Skeletal muscle tissue (tissue), 4 donors: ENCODE measurements around the gene NBPF6. TPM values are rescaled to one million over a fixed set of nuclear protein-coding genes. Genes with fewer than 3 reads are reported as not detected.
"Not testable (repeated sequence)": the region's sequence is repeated elsewhere in the genome, so short reads cannot be mapped to it uniquely, and the experiment has no call there.

ENCODE experiments used
- H3K27ac ChIP-seq: one replicate; pipeline ENCODE4 v1.7.0; 2013; ENCODE audit warnings: mild to moderate bottlenecking, low read depth, low read length, inconsistent platforms
- H3K27me3 ChIP-seq, 3 donors: one replicate each; pipeline ENCODE4 v1.7.0; 2013; ENCODE audit warnings: low read length in 3 of 3; ENCODE audit not compliant: control insufficient read depth in 3 of 3, insufficient read depth in 3 of 3
- H3K36me3 ChIP-seq, 3 donors: one replicate each; pipeline ENCODE4 v1.7.0; 2013; ENCODE audit warnings: low read length in 3 of 3; ENCODE audit not compliant: control insufficient read depth in 3 of 3, insufficient read depth in 3 of 3
- H3K4me1 ChIP-seq, 3 donors: one replicate each; pipeline ENCODE4 v1.7.0; 2013; ENCODE audit warnings: low read length in 3 of 3, mild to moderate bottlenecking in 3 of 3; ENCODE audit not compliant: control insufficient read depth in 3 of 3, insufficient read depth in 3 of 3
- H3K4me3 ChIP-seq, 3 donors: one replicate each; pipeline ENCODE4 v1.7.0; 2013; ENCODE audit warnings: low read length in 3 of 3
- H3K9ac ChIP-seq, 3 donors: one replicate each; pipeline ENCODE4 v1.7.0; 2013; ENCODE audit warnings: low read length in 3 of 3, mild to moderate bottlenecking in 3 of 3, moderate library complexity in 2 of 3, low read depth in 1 of 3
- H3K9me3 ChIP-seq, 3 donors: one replicate each; pipeline ENCODE4 v1.7.0; 2013; ENCODE audit warnings: low read length in 3 of 3; ENCODE audit not compliant: control insufficient read depth in 3 of 3
- total RNA-seq: library from RNA; depleted of rRNA; stranded (reverse); fragments of >200 nt; gene quantifications from one replicate; pipeline ENCODE4 v1.2.3, GENCODE V29; 2014
- donor health status: Osteomylitis.

Gene NBPF6
- total RNA-seq, 1 donor from 2014 or later, result not detected

- not testable (repeated sequence) for H3K4me3 ChIP-seq, H3K36me3 ChIP-seq, H3K27ac ChIP-seq, H3K27me3 ChIP-seq, H3K4me1 ChIP-seq, H3K9ac ChIP-seq, H3K9me3 ChIP-seq
Observed at GRCh38 chr1:108496856-108497255, 46.7 kb downstream of the NBPF6 start.

GRCh38 chr1:108502138-108502537, 52.0 kb downstream of the NBPF6 start:
- H3K9ac ChIP-seq, result no peak overlapping the region
- no peak overlapping the region for H3K4me3 ChIP-seq
- H3K4me1 ChIP-seq, result no peaks in the 10 kb centered on the region

GRCh38 chr1:108502624-108503023, 52.5 kb downstream of the NBPF6 start:
- Histone ChIP-seq H3K9ac (no peak overlapping the region), H3K4me3 (no peak overlapping the region), H3K27ac (no peak overlapping the region), H3K36me3 (no peaks in the 10 kb centered on the region), H3K9me3 (no peaks in the 10 kb centered on the region), H3K4me1 (no peaks in the 10 kb centered on the region), H3K27me3 (no peaks in the 10 kb centered on the region)

More at GRCh38 chr1:108502138-108502537, 52.0 kb downstream of the NBPF6 start:
- Histone ChIP-seq H3K27ac (no peak overlapping the region), H3K27me3 (no peaks in the 10 kb centered on the region), H3K9me3 (no peaks in the 10 kb centered on the region), H3K36me3 (no peaks in the 10 kb centered on the region)

GRCh38 chr1:108503062-108503733, 53.1 kb downstream of the NBPF6 start:
- Histone ChIP-seq H3K27ac (no peak overlapping the region), H3K9me3 (no peaks in the 10 kb centered on the region), H3K27me3 (no peaks in the 10 kb centered on the region), H3K9ac (no peak overlapping the region), H3K4me1 (no peaks in the 10 kb centered on the region), H3K4me3 (no peak overlapping the region), H3K36me3 (no peaks in the 10 kb centered on the region)

GRCh38 chr1:108504447-108504846, 54.3 kb downstream of the NBPF6 start:
- Histone ChIP-seq H3K9me3 (no peaks in the 10 kb centered on the region), H3K4me1 (no peaks in the 10 kb centered on the region), H3K27ac (no peak overlapping the region), H3K9ac (no peak overlapping the region), H3K27me3 (no peaks in the 10 kb centered on the region), H3K36me3 (no peaks in the 10 kb centered on the region), H3K4me3 (no peak overlapping the region)

GRCh38 chr1:108505763-108506070, 55.6 kb downstream of the NBPF6 start:
- Histone ChIP-seq H3K27me3 (no peaks in the 10 kb centered on the region), H3K4me1 (no peaks in the 10 kb centered on the region), H3K36me3 (no peaks in the 10 kb centered on the region), H3K9ac (no peak overlapping the region), H3K9me3 (no peaks in the 10 kb centered on the region), H3K4me3 (no peak overlapping the region), H3K27ac (no peak overlapping the region)

- H3K9me3 ChIP-seq, result no peaks in the 10 kb centered on the region
- no peak overlapping the region for H3K27ac ChIP-seq
- no peaks in the 10 kb centered on the region for H3K27me3 ChIP-seq
- no peak overlapping the region for H3K4me3 ChIP-seq
- no peaks in the 10 kb centered on the region for H3K4me1 ChIP-seq
- no peaks in the 10 kb centered on the region for H3K36me3 ChIP-seq
- no peak overlapping the region for H3K9ac ChIP-seq
Observed at GRCh38 chr1:108511764-108512163, 61.6 kb downstream of the NBPF6 start.

- Histone ChIP-seq H3K27ac (no peak overlapping the region), H3K9me3 (no peaks in the 10 kb centered on the region), H3K4me3 (no peak overlapping the region), H3K4me1 (no peaks in the 10 kb centered on the region), H3K36me3 (no peaks in the 10 kb centered on the region), H3K27me3 (no peaks in the 10 kb centered on the region), H3K9ac (no peak overlapping the region)
Observed at GRCh38 chr1:108512239-108513043, 62.3 kb downstream of the NBPF6 start.

GRCh38 chr1:108513044-108513415, 62.9 kb downstream of the NBPF6 start:
- H3K9ac ChIP-seq, result no peak overlapping the region
- H3K4me3 ChIP-seq, result no peak overlapping the region
- no peaks in the 10 kb centered on the region for H3K27me3 ChIP-seq
- no peak overlapping the region for H3K27ac ChIP-seq
- H3K9me3 ChIP-seq, result no peaks in the 10 kb centered on the region
- no peaks in the 10 kb centered on the region for H3K36me3 ChIP-seq
- H3K4me1 ChIP-seq, result no peaks in the 10 kb centered on the region

GRCh38 chr1:108513914-108514313, 63.8 kb downstream of the NBPF6 start:
- H3K4me3 ChIP-seq, H3K9me3 ChIP-seq, H3K36me3 ChIP-seq, H3K9ac ChIP-seq, H3K27ac ChIP-seq, H3K27me3 ChIP-seq, H3K4me1 ChIP-seq: not testable (repeated sequence)
